ENCODE measurements around the gene DSCAML1. TPM values are rescaled to one million over a fixed set of nuclear protein-coding genes. Genes with fewer than 3 reads are reported as not detected.

Gene DSCAML1
- total and polyA plus RNA-seq, 9 of the 15 experiments (the other 6 are each of a cell fraction or from before 2014, with no cell fraction given) = not detected

DNA sequence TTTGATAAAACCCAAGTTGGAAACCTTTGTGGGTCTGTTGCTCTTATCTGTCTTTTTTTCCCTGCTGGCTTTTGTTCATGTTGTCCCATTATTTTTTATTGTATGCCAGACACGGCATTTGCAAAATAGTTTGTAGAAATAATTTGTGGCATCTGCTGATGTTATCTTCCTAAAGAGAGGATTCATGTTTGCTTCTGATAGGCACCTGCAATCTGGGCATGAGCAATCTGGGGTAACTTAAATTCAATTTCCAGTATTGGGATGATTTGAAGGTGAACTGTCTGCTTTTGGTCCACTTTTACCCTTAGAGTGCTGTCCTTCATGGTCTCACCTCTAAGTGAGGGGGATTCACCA lies 342.5 kb downstream of the DSCAML1 start:
- H3K9me1 ChIP-seq (ENCODE audit: control insufficient read depth, insufficient read depth, low read length) = no peaks in the 10 kb centered on the region
- in situ Hi-C loops (cut with MboI) = no loop called here
- H3K4me1 ChIP-seq (replicated peaks in 1 of 2; ENCODE audit: control insufficient read depth in 2 of 2, insufficient read depth in 2 of 2, low read length in 2 of 2) = no peaks in the 10 kb centered on the region; a peak in 1 of 5 replicates
- H3K27me3 ChIP-seq (ENCODE audit: control insufficient read depth in 2 of 2, insufficient read depth in 2 of 2, low read length in 2 of 2) = peaks cover 16 to 45% of the 10 kb centered on the region in 2 experiments; a peak in 4 of 5 replicates
- BruUV-seq (replicated peaks) = no TSS peak
- WGBS (ENCODE audit: insufficient coverage, low coverage, missing lambda C conversion rate) = 0% methylated on average over 1 of the region's 1 CpG
- H3K79me2 ChIP-seq (ENCODE audit: control insufficient read depth, insufficient read depth, low read length) = no peaks in the 10 kb centered on the region
- H4K20me1 ChIP-seq (replicated peaks; ENCODE audit: control insufficient read depth, insufficient read depth, low read length) = 0 out of 2 replicates have a peak, but pooled peaks cover 4% of the 10 kb centered on the region
- TF ChIP-seq, protein P1, sequence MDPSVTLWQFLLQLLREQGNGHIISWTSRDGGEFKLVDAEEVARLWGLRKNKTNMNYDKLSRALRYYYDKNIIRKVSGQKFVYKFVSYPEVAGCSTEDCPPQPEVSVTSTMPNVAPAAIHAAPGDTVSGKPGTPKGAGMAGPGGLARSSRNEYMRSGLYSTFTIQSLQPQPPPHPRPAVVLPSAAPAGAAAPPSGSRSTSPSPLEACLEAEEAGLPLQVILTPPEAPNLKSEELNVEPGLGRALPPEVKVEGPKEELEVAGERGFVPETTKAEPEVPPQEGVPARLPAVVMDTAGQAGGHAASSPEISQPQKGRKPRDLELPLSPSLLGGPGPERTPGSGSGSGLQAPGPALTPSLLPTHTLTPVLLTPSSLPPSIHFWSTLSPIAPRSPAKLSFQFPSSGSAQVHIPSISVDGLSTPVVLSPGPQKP (CRISPR knock-in tag; IDR thresholded peaks at IDR 0.05) = no peak
- TF ChIP-seq, protein P2, sequence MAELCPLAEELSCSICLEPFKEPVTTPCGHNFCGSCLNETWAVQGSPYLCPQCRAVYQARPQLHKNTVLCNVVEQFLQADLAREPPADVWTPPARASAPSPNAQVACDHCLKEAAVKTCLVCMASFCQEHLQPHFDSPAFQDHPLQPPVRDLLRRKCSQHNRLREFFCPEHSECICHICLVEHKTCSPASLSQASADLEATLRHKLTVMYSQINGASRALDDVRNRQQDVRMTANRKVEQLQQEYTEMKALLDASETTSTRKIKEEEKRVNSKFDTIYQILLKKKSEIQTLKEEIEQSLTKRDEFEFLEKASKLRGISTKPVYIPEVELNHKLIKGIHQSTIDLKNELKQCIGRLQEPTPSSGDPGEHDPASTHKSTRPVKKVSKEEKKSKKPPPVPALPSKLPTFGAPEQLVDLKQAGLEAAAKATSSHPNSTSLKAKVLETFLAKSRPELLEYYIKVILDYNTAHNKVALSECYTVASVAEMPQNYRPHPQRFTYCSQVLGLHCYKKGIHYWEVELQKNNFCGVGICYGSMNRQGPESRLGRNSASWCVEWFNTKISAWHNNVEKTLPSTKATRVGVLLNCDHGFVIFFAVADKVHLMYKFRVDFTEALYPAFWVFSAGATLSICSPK (IDR thresholded peaks at IDR 0.05; ENCODE audit: borderline replicate concordance) = no peak
- TF ChIP-seq CBFA2T2 (conservative IDR thresholded peaks at IDR 0.05) (no peak), ELF2 (CRISPR knock-in tag; IDR thresholded peaks at IDR 0.05) (no peak), FOXK2 (conservative IDR thresholded peaks at IDR 0.05 in 1 of 2, IDR thresholded peaks at IDR 0.05 in 1 of 2; ENCODE audit: low read depth in 2 of 2) (no peak)
- no peak overlapping the region for H2AFZ ChIP-seq (ENCODE audit: low read depth, low read length)
- DNase-seq (ENCODE audit: extremely low read depth in 1 of 4, low spot score in 3 of 4) = no peak
- ChIA-PET POLR2A (no interaction called here), CTCF (ENCODE audit: low intra/inter-chr PET ratio) (no interaction called here)
- no peaks in the 10 kb centered on the region for H3K36me3 ChIP-seq (ENCODE audit: control insufficient read depth, insufficient read depth, low read length)
- FAIRE-seq = no peak
- ATAC-seq = no peak
- peaks cover under 1% of the 10 kb centered on the region; the same call in 1 of the 2 replicates for H3K9me3 ChIP-seq (replicated peaks; ENCODE audit: control insufficient read depth, insufficient read depth, low read depth, low read length)
- no peak overlapping the region for H3K4me2 ChIP-seq (ENCODE audit: insufficient read depth, low read length)
- intact Hi-C loops (cut with micrococcal nuclease) = no loop called here
- H3K4me3 ChIP-seq = no peak overlapping the region
- no peak overlapping the region for H3K9ac ChIP-seq (ENCODE audit: insufficient read depth in 1 of 2, low read depth in 2 of 2, low read length in 2 of 2)
- H3K27ac ChIP-seq (ENCODE audit: extremely low read depth, low read depth, low read length) = no peak overlapping the region

Data from K562 (cell line).